ENCODE measurements around the gene AGAP1.

The AGAP1 gene

DNA sequence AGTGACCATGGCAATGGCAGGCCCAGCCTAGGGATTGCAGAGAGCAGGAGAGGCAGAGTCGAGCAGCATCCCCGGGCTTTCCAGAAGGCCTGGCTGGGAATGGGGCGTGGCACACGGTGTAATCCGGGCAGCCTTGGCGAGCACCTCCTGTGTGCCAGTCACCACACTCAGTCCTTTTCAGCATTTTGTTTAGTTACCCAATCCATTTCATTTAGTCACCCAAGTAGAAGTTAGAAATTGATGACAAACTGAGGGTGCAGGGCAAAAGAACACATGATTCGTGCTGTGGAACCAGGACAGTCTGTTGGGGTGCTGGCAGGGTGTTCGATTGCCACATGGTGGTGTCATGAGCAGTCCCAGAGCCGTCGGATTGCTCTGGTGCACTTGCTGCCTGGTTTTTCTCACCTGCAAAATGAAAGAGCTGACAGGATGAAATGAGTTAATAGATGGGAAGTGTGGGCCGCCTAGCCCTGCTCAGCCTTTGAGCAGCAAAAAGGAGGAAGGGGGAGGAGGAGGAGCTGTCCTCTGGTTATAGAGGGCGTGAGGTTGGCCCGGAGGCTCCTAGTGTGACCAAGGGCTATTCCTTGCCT lies 299.4 kb downstream of the AGAP1 start:
- no peak for TF ChIP-seq Cebpa-rat (IDR thresholded peaks at IDR 0.05)
- H3K4me1 ChIP-seq: no peaks in the 10 kb centered on the region
- no peak overlapping the region for H3K4me3 ChIP-seq
- H3K9me3 ChIP-seq: no peaks in the 10 kb centered on the region
- no peaks in the 10 kb centered on the region for H3K27me3 ChIP-seq
- H3K4me2 ChIP-seq: no peak overlapping the region
- no peak overlapping the region for H3K27ac ChIP-seq
- peaks cover 43% of the 10 kb centered on the region for H3K36me3 ChIP-seq
- H4K20me1 ChIP-seq: peaks cover 10% of the 10 kb centered on the region; the same call in 1 of the 2 replicates
- H3K9ac ChIP-seq: no peak overlapping the region

- Histone ChIP-seq H3K36me3 (peaks cover 64% of the 10 kb centered on the region), H3K4me3 (no peak overlapping the region), H4K20me1 (peaks cover 1% of the 10 kb centered on the region; the same call in 1 of the 2 replicates), H3K9ac (no peak overlapping the region), H3K27ac (no peak overlapping the region), H3K4me2 (no peak overlapping the region), H3K9me3 (peaks cover 19% of the 10 kb centered on the region), H3K27me3 (no peaks in the 10 kb centered on the region; the same call in 1 of the 2 replicates), H3K4me1 (peaks cover 8% of the 10 kb centered on the region; the same call in 1 of the 2 replicates)
- no peak for TF ChIP-seq Cebpa-rat (IDR thresholded peaks at IDR 0.05)
These were observed 305.4 kb downstream of the AGAP1 start for GRCh38 chr2:235799281-235799680.

GRCh38 chr2:235802542-235802941 lies 308.7 kb downstream of the AGAP1 start:
- H3K9me3 ChIP-seq: peaks cover 19% of the 10 kb centered on the region
- no peak overlapping the region for H3K4me3 ChIP-seq
- no peak overlapping the region for H3K9ac ChIP-seq
- H3K36me3 ChIP-seq: peaks cover 86% of the 10 kb centered on the region
- H4K20me1 ChIP-seq: peaks cover 8% of the 10 kb centered on the region; the same call in 1 of the 2 replicates
- no peak for TF ChIP-seq Cebpa-rat (IDR thresholded peaks at IDR 0.05)
- peaks cover 8% of the 10 kb centered on the region; the same call in 1 of the 2 replicates for H3K4me1 ChIP-seq
- no peak overlapping the region for H3K27ac ChIP-seq
- H3K4me2 ChIP-seq: no peak overlapping the region
- no peaks in the 10 kb centered on the region; the same call in 1 of the 2 replicates for H3K27me3 ChIP-seq

- no peak overlapping the region for H3K4me2 ChIP-seq
These were observed 309.2 kb downstream of the AGAP1 start for GRCh38 chr2:235803028-235803427.

DNA sequence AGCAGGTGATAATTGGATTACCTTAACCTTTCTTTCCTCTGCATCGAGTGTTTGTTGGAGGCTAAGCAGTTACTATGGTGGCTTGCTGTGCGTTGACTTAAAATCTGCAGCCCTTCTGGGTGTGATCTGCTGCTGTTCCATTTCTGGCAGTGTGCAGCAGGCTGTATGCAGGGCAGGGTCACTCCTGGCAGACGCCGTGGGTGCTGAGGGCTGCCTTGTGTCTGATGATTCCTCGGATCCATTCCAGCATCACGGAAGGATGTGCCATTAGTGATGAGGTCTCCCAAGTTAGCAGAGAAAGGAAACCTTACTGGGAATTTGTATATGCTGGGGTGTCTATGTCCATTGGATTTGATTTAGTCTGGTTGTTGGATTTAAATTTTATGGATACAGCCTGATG lies 310.8 kb downstream of the AGAP1 start:
- peaks cover 85% of the 10 kb centered on the region for H3K36me3 ChIP-seq
- H4K20me1 ChIP-seq: peaks cover 8% of the 10 kb centered on the region; the same call in 1 of the 2 replicates
- TF ChIP-seq Cebpa-rat (IDR thresholded peaks at IDR 0.05): no peak
- no peak overlapping the region for H3K4me3 ChIP-seq
- no peak overlapping the region for H3K27ac ChIP-seq
- H3K4me1 ChIP-seq: peaks cover 4% of the 10 kb centered on the region; the same call in 1 of the 2 replicates
- no peak overlapping the region for H3K4me2 ChIP-seq
- no peaks in the 10 kb centered on the region; the same call in 1 of the 2 replicates for H3K27me3 ChIP-seq
- H3K9me3 ChIP-seq: peaks cover 19% of the 10 kb centered on the region
- H3K9ac ChIP-seq: no peak overlapping the region

More at GRCh38 chr2:235803028-235803427, 309.2 kb downstream of the AGAP1 start:
- Histone ChIP-seq H3K27me3 (no peaks in the 10 kb centered on the region; the same call in 1 of the 2 replicates), H3K9ac (no peak overlapping the region), H3K4me1 (peaks cover 8% of the 10 kb centered on the region; the same call in 1 of the 2 replicates), H3K4me3 (no peak overlapping the region), H3K36me3 (peaks cover 86% of the 10 kb centered on the region), H4K20me1 (peaks cover 8% of the 10 kb centered on the region; the same call in 1 of the 2 replicates), H3K9me3 (peaks cover 19% of the 10 kb centered on the region), H3K27ac (no peak overlapping the region)
- no peak for TF ChIP-seq Cebpa-rat (IDR thresholded peaks at IDR 0.05)

- H3K4me3 ChIP-seq: no peak overlapping the region
- no peak overlapping the region for H3K4me2 ChIP-seq
- H3K27me3 ChIP-seq: no peaks in the 10 kb centered on the region
- H3K9ac ChIP-seq: no peak overlapping the region
- no peak overlapping the region for H3K27ac ChIP-seq
- TF ChIP-seq Cebpa-rat (IDR thresholded peaks at IDR 0.05): no peak
- peaks cover 85% of the 10 kb centered on the region for H3K36me3 ChIP-seq
- peaks cover 8% of the 10 kb centered on the region; the same call in 1 of the 2 replicates for H4K20me1 ChIP-seq
- no peaks in the 10 kb centered on the region for H3K4me1 ChIP-seq
- H3K9me3 ChIP-seq: peaks cover 5% of the 10 kb centered on the region
These were observed 313.3 kb downstream of the AGAP1 start for GRCh38 chr2:235806986-235807750.

GRCh38 chr2:235808366-235808765 lies 314.5 kb downstream of the AGAP1 start:
- no peak overlapping the region for H3K4me2 ChIP-seq
- peaks cover 8% of the 10 kb centered on the region; the same call in 1 of the 2 replicates for H4K20me1 ChIP-seq
- peaks cover 91% of the 10 kb centered on the region for H3K36me3 ChIP-seq
- no peak overlapping the region for H3K9ac ChIP-seq
- H3K9me3 ChIP-seq: no peaks in the 10 kb centered on the region
- no peaks in the 10 kb centered on the region for H3K4me1 ChIP-seq
- no peak for TF ChIP-seq Cebpa-rat (IDR thresholded peaks at IDR 0.05)
- H3K27ac ChIP-seq: no peak overlapping the region
- no peak overlapping the region for H3K4me3 ChIP-seq
- H3K27me3 ChIP-seq: no peaks in the 10 kb centered on the region

GRCh38 chr2:235810252-235810651 lies 316.4 kb downstream of the AGAP1 start:
- Histone ChIP-seq H3K4me1 (no peaks in the 10 kb centered on the region), H3K4me3 (no peak overlapping the region), H3K27me3 (no peaks in the 10 kb centered on the region), H3K9ac (no peak overlapping the region), H3K4me2 (no peak overlapping the region), H4K20me1 (no peaks in the 10 kb centered on the region), H3K9me3 (no peaks in the 10 kb centered on the region), H3K36me3 (peaks cover 95% of the 10 kb centered on the region), H3K27ac (no peak overlapping the region)
- TF ChIP-seq Cebpa-rat (IDR thresholded peaks at IDR 0.05): no peak

- no peaks in the 10 kb centered on the region for H3K9me3 ChIP-seq
- no peaks in the 10 kb centered on the region for H3K27me3 ChIP-seq
- H3K4me3 ChIP-seq: no peak overlapping the region
- H4K20me1 ChIP-seq: no peaks in the 10 kb centered on the region
- peaks cover 98% of the 10 kb centered on the region for H3K36me3 ChIP-seq
- H3K9ac ChIP-seq: no peak overlapping the region
- no peaks in the 10 kb centered on the region for H3K4me1 ChIP-seq
- H3K4me2 ChIP-seq: no peak overlapping the region
- H3K27ac ChIP-seq: no peak overlapping the region
- TF ChIP-seq Cebpa-rat (IDR thresholded peaks at IDR 0.05): no peak
These were observed 317.0 kb downstream of the AGAP1 start for GRCh38 chr2:235810846-235811245.
